Heart right ventricle (tissue), 16 donors: ENCODE measurements around the gene TCF12. TPM values are rescaled to one million over a fixed set of nuclear protein-coding genes. Genes with fewer than 3 reads are reported as not detected.

Experiments
- ATAC-seq, 8 donors: fragments of 200-7000 bp; cut with Tn5 transposase; one replicate each; pipeline ENCODE4 v1.9.1; 2020; ENCODE audit warnings: mild to moderate bottlenecking in 8 of 8, moderate library complexity in 8 of 8, moderate number of reproducible peaks in 1 of 8
- DNase-seq, 2 donors: peaks; one replicate each; pipeline ENCODE4 v3.0.0-alpha.2; 2020
- H3K27ac ChIP-seq, 10 donors: fragments of 200-600 bp; sonication (generic) in 2 of 10; one replicate each; pipeline versions ENCODE4 v1.5.0 to v1.8.0; 2020 to 2022; ENCODE audit warnings: mild to moderate bottlenecking in 3 of 10
- H3K27me3 ChIP-seq, 7 donors: fragments of 200-600 bp; one replicate each; pipeline ENCODE4 v1.8.0; 2021 to 2022; ENCODE audit warnings: mild to moderate bottlenecking in 2 of 7
- H3K36me3 ChIP-seq, 9 donors: fragments of 200-600 bp; sonication (generic) in 1 of 9; one replicate each; pipeline versions ENCODE4 v1.5.0 to v1.8.0; 2020 to 2022; ENCODE audit warnings: mild to moderate bottlenecking in 2 of 9
- H3K4me1 ChIP-seq, 9 donors: fragments of 200-600 bp; sonication (generic) in 1 of 9; one replicate each; pipeline versions ENCODE4 v1.5.0 to v1.8.0; 2020 to 2022; ENCODE audit warnings: mild to moderate bottlenecking in 4 of 9
- H3K4me3 ChIP-seq, 10 donors: fragments of 200-600 bp; sonication (generic) in 2 of 10; one replicate each; pipeline versions ENCODE4 v1.5.0 to v1.8.0; 2020 to 2022; ENCODE audit warnings: mild to moderate bottlenecking in 7 of 10, moderate library complexity in 2 of 10
- H3K9me3 ChIP-seq, 11 donors: fragments of 200-600 bp in 10 of 11; sonication (generic) in 2 of 11; one replicate each; pipeline versions ENCODE4 v1.5.0 to v1.8.0; 2013 to 2022; ENCODE audit warnings: mild to moderate bottlenecking in 2 of 11, control low read depth in 1 of 11, moderate library complexity in 1 of 11
- CTCF ChIP-seq, 9 donors: fragments of 200-600 bp; sonication (generic) in 2 of 9; IDR thresholded peaks; one replicate each; pipeline versions ENCODE4 v1.5.0 to v1.8.0; 2021 to 2022; ENCODE audit warnings: antibody characterized with exemption in 9 of 9, mild to moderate bottlenecking in 5 of 9, moderate library complexity in 1 of 9
- WGBS, 2 donors: extraction: QIAGEN DNeasy Blood & Tissue Kit; methylation state at CpG; one replicate each; pipeline ENCODE4 v1.1.7; 2013; ENCODE audit warnings: inconsistent platforms in 1 of 2; 5-methylcytosine and 5-hydroxymethylcytosine counted together
- intact Hi-C, 10 donors: fragments of 100-400 bp; cut with DNase I; formaldehyde crosslinking; loops; one replicate each; pipeline versions ENCODE4 v1.11.1 to v1.14.2; 2022
- polyA plus RNA-seq, 2 donors: library from polyadenylated mRNA; stranded (reverse); fragments of 200-250 nt; gene quantifications; one replicate each; pipeline ENCODE4 v1.2.3, GENCODE V29; 2013
- total RNA-seq, 10 donors: library from RNA; stranded (reverse); fragmentation: NEBNext Ultra II Directional in 3 of 10; extraction: Animal tissue kit (Norgen Biotek cat#: 25700) in 3 of 10; gene quantifications; one replicate each; pipeline versions ENCODE4 v1.2.1 to v1.2.4, GENCODE V29; 2021 to 2023
- donor health status: Arrhythmogenic right ventricular cardiomyopathy.
- donor health status: ischemic (EF 13 %, LVEDD 7.1; RV severe dilation, severe dysfunction).
- donor health status: healthy with polysubstance abuse.
- donor health status: DM: no; HTN: yes; CAD: no.
- donor health status: DM: no; HTN: no; CAD: no.
- donor health status: ischemic (EF 25% LVEDD 6.9; RV normal size, moderate dysfunction).
- donor health status: ischemic (EF 25% LVEDD 5.7; RV mildly dilated, moderate dysfunction).
- donor health status: healthy.
- donor health status: DM: yes; HTN: yes; CAD: no.
- donor health status: Ischemic cardiomyopathy.
- donor health status: ischemic (EF 35%, LVEDD 5.7; RV mildly dilated, moderate dysfunction).
- donor health status: nonischemic (EF 11% LVEDD 7.7; RV severe dilation, severe dysfunction).
- donor health status: DM: yes; HTN: yes; CAD: no.
- donor health status: PGD.
- donor health status: ischemic (EF 29% LVEDD 5.4; RV normal size, mild dysfunction).
- donor health status: nonischemic (EF 23%, LVEDD 6.1; RV moderate dilation, normal function).

Gene TCF12
- total and polyA plus RNA-seq, 12 donors = 8.7 to 55.7 (median 38.4) TPM

GRCh38 chr15:56933410-56933809 is 15.0 kb downstream of the TCF12 start:
- Histone ChIP-seq H3K27ac (no peak overlapping the region), H3K4me3 (no peak overlapping the region), H3K27me3 (no peaks in the 10 kb centered on the region), H3K9me3 (peaks cover 0 to 17% (median 8%) of the 10 kb centered on the region in 11 donors), H3K36me3 (peaks cover 0 to 22% (median 0%) of the 10 kb centered on the region in 9 donors), H3K4me1 (peaks cover 0 to 69% (median 55%) of the 10 kb centered on the region in 9 donors)
- no peak for ATAC-seq
- no peak for DNase-seq
- no peak for TF ChIP-seq CTCF (IDR thresholded peaks at IDR 0.05)
- WGBS, 2 donors = 65 to 78% methylated on average over 1 of the region's 1 CpG
- intact Hi-C loops = no loop called here

GRCh38 chr15:56933811-56934210 is 15.4 kb downstream of the TCF12 start:
- H3K9me3 ChIP-seq = peaks cover 0 to 17% (median 8%) of the 10 kb centered on the region in 11 donors
- DNase-seq = no peak
- no peak for ATAC-seq
- peaks cover 0 to 19% (median 0%) of the 10 kb centered on the region in 9 donors for H3K36me3 ChIP-seq
- no peak for TF ChIP-seq CTCF (IDR thresholded peaks at IDR 0.05)
- H3K27me3 ChIP-seq = no peaks in the 10 kb centered on the region
- no peak overlapping the region for H3K27ac ChIP-seq
- intact Hi-C loops = no loop called here
- H3K4me1 ChIP-seq = peaks cover 0 to 69% (median 52%) of the 10 kb centered on the region in 9 donors
- H3K4me3 ChIP-seq = no peak overlapping the region

DNA sequence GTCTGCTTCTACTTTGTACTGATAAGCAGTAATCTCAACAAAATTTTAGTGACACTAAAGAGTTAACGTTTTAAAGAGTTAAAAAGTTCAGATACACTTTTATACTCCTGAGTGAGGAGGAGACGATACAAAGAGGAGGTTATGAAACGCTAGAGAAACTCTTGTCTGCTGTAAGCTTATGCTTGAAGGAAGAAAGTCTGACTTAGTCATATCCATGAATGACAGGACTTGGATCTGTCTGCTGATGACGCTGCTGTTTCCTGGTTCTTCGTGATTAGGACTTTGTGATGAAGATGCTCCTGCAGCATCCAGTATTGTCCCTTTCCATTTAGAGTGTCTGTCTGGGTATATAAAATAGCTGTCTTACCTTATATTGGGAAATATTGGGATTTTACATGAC is 15.8 kb downstream of the TCF12 start:
- Histone ChIP-seq H3K27me3 (no peaks in the 10 kb centered on the region), H3K9me3 (peaks cover 0 to 17% (median 8%) of the 10 kb centered on the region in 11 donors), H3K27ac (no peak overlapping the region), H3K36me3 (peaks cover 0 to 16% (median 0%) of the 10 kb centered on the region in 9 donors), H3K4me1 (peaks cover 0 to 69% (median 51%) of the 10 kb centered on the region in 9 donors), H3K4me3 (no peak overlapping the region)
- no peak for TF ChIP-seq CTCF (IDR thresholded peaks at IDR 0.05)
- no peak for DNase-seq
- ATAC-seq = peak in 1 of 8 donors; percentile 51
- intact Hi-C loops = no loop called here
- 41 to 42% methylated on average over 5 of the region's 5 CpGs for WGBS, 2 donors

DNA sequence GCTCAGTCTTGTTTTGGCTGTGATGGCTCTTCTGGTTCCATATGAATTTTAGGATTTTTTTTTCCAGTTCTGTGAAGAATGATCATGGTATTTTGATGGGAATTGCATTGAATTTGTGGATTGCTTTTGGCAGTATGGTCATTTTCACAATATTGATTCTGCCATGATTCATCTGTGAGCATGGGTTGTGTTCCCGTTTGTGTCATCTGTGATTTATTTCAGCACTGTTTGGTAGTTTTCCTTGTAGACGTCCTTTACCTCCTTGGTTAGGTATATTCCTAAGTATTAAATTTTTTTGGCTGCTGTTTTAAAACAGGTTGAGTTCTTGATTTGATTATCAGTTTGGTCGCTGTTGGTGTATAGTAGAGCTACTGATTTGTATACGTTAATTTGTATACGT is 18.5 kb downstream of the TCF12 start:
- no peak overlapping the region for H3K27ac ChIP-seq
- WGBS, 2 donors = 92 to 94% methylated on average over 5 of the region's 5 CpGs
- ATAC-seq (no peak), DNase-seq (no peak)
- no peak for TF ChIP-seq CTCF (IDR thresholded peaks at IDR 0.05)
- peaks cover 0 to 59% (median 31%) of the 10 kb centered on the region in 9 donors for H3K4me1 ChIP-seq
- H3K27me3 ChIP-seq = no peaks in the 10 kb centered on the region
- H3K9me3 ChIP-seq = peaks cover 0 to 17% (median 8%) of the 10 kb centered on the region in 11 donors
- peaks cover 0 to 16% (median 0%) of the 10 kb centered on the region in 9 donors for H3K36me3 ChIP-seq
- intact Hi-C loops = no loop called here
- H3K4me3 ChIP-seq = no peak overlapping the region
